Thoracic aorta (tissue), 2 donors: ENCODE results near the gene CCDC148. TPM values are rescaled to one million over a fixed set of nuclear protein-coding genes. Genes with fewer than 3 reads are reported as not detected.

ENCODE experiments used
- ATAC-seq: fragments of 150-250 bp; one replicate; pipeline ENCODE4 v1.8.0; 2017; ENCODE audit warnings: low read depth; ENCODE audit not compliant: insufficient number of reproducible peaks, low FRiP score
- DNase-seq: peaks from one replicate; pipeline ENCODE4 v3.0.0-alpha.2; 2020; ENCODE audit warnings: low spot score
- H3K27ac ChIP-seq, 2 donors: fragments of 200-600 bp; sonication (generic); 1 replicate in 1 of 2; 2 replicates in 1 of 2; pipeline ENCODE4 v1.5.1; 2016; ENCODE audit warnings: mild to moderate bottlenecking in 2 of 2, moderate library complexity in 2 of 2
- H3K27me3 ChIP-seq: fragments of 200-600 bp; sonication (generic); replicated peaks from 2 replicates; pipeline ENCODE4 v1.6.0; 2016; ENCODE audit warnings: mild to moderate bottlenecking; ENCODE audit not compliant: insufficient read depth
- H3K36me3 ChIP-seq: fragments of 200-600 bp; sonication (generic); one replicate; pipeline ENCODE4 v1.5.1; 2016
- H3K4me1 ChIP-seq, 2 donors: fragments of 200-600 bp; sonication (generic); 1 replicate in 1 of 2; 2 replicates in 1 of 2; pipeline versions ENCODE4 v1.5.1 to v1.6.0; 2016; ENCODE audit warnings: low read depth in 2 of 2, mild to moderate bottlenecking in 1 of 2; ENCODE audit not compliant: control insufficient read depth in 1 of 2
- H3K4me3 ChIP-seq: fragments of 200-600 bp; sonication (generic); 2 replicates; pipeline ENCODE4 v1.5.1; 2016; ENCODE audit warnings: mild to moderate bottlenecking
- H3K9me3 ChIP-seq: fragments of 200-600 bp; sonication (generic); 2 replicates; pipeline ENCODE4 v1.5.1; 2016
- total RNA-seq, 2 donors: library from RNA; depleted of rRNA; stranded (reverse); fragments of >200 nt; gene quantifications; one replicate each; pipeline versions ENCODE4 v1.1.0 to v1.2.3, GENCODE V29; 2016
- TF ChIP-seq, protein P1 (sequence below): fragments of 200-600 bp; sonication (generic); IDR thresholded peaks from one replicate; pipeline ENCODE4 v1.5.1; 2019; ENCODE audit warnings: antibody characterized with exemption

The CCDC148 gene
- total RNA-seq, 2 donors from 2014 or later: 0.71 TPM; not detected in 1

GRCh38 chr2:158460632-158461297 lies 4.2 kb upstream of the CCDC148 start:
- DNase-seq (no peak), ATAC-seq (no peak)
- Histone ChIP-seq H3K4me3 (no peak overlapping the region), H3K36me3 (no peaks in the 10 kb centered on the region), H3K27ac (no peak overlapping the region), H3K9me3 (no peaks in the 10 kb centered on the region), H3K4me1 (peaks cover 0 to 19% of the 10 kb centered on the region in 2 donors), H3K27me3 (no peaks in the 10 kb centered on the region)
- TF ChIP-seq, protein P1, sequence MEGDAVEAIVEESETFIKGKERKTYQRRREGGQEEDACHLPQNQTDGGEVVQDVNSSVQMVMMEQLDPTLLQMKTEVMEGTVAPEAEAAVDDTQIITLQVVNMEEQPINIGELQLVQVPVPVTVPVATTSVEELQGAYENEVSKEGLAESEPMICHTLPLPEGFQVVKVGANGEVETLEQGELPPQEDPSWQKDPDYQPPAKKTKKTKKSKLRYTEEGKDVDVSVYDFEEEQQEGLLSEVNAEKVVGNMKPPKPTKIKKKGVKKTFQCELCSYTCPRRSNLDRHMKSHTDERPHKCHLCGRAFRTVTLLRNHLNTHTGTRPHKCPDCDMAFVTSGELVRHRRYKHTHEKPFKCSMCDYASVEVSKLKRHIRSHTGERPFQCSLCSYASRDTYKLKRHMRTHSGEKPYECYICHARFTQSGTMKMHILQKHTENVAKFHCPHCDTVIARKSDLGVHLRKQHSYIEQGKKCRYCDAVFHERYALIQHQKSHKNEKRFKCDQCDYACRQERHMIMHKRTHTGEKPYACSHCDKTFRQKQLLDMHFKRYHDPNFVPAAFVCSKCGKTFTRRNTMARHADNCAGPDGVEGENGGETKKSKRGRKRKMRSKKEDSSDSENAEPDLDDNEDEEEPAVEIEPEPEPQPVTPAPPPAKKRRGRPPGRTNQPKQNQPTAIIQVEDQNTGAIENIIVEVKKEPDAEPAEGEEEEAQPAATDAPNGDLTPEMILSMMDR: no peak

- H3K4me3 ChIP-seq: peak overlapping the region; percentile 93
- no peaks in the 10 kb centered on the region for H3K36me3 ChIP-seq
- ATAC-seq: no peak
- H3K4me1 ChIP-seq: peaks cover 0 to 20% of the 10 kb centered on the region in 2 donors
- DNase-seq: no peak
- TF ChIP-seq, protein P1: no peak
- H3K27ac ChIP-seq: no peak overlapping the region
- no peaks in the 10 kb centered on the region for H3K27me3 ChIP-seq
- H3K9me3 ChIP-seq: no peaks in the 10 kb centered on the region
Measured at GRCh38 chr2:158459161-158460003, 2.8 kb upstream of the CCDC148 start.

DNA sequence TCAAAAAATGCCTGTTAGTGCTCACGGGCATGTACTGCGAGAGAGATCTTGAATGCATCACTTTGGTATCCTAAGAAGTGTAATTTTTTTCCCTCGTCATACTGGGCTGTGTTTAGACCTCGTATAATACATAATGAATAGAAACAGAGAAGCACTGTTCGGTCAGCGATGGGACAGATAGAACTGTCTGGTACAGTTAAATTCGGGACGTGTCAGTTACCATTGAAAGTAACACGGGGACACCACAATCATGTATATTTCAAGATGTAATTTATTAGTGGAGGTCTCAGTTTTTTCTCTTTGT lies 2.0 kb upstream of the CCDC148 start:
- ATAC-seq: no peak
- Histone ChIP-seq H3K27me3 (no peaks in the 10 kb centered on the region), H3K27ac (peak overlapping the region in 1 of 2 donors; percentile 82), H3K36me3 (no peaks in the 10 kb centered on the region), H3K9me3 (no peaks in the 10 kb centered on the region), H3K4me3 (peak overlapping the region; percentile 93), H3K4me1 (peaks cover 0 to 20% of the 10 kb centered on the region in 2 donors)
- TF ChIP-seq, protein P1: no peak
- DNase-seq: no peak

DNA sequence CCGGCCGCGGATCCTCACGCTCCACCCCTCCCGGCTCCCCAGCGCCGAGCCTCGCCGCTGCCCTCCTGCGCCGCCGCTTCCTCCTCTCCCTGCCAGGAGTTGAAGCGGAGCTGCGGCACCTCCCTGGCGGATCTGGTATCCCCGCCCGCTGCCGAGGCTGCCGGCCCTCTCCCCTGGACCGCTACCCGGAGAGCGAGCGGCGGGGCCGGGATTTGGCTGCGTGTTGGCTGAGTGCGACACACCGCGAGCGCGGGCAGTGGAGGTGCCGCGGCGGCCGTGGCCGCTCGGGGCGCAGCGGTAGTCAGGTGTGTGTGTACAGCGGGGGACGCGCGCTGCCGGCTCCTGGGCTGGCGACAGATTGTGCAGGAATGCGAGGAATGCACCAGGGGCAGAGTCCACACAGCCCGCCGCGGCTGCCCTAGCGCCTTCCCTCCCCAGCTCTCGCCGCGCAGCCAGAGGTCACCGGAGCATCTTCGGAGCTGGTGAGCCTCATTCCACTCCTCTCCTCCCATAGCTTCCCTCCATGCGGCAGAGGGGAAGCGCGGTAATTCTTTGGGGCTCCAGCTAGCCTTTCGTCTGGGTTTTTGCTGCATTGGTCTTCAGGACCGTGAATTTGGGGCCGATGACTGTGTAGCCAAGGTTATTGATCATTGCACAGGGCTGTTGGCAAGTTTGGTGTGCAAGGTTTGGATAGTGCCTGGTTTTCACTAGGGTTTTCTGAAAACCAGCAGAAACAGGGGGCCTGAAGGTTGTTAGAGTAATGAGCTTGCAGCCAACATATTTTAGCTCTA lies 1.5 kb upstream of the CCDC148 start:
- peaks cover 0 to 20% of the 10 kb centered on the region in 2 donors for H3K4me1 ChIP-seq
- H3K9me3 ChIP-seq: no peaks in the 10 kb centered on the region
- H3K27ac ChIP-seq: peak overlapping the region; percentile 82 to 84
- ATAC-seq (peak; percentile 35), DNase-seq (peak; percentile 13)
- no peaks in the 10 kb centered on the region for H3K27me3 ChIP-seq
- no peaks in the 10 kb centered on the region for H3K36me3 ChIP-seq
- TF ChIP-seq, protein P1: peak; percentile 54
- peak overlapping the region; percentile 93 for H3K4me3 ChIP-seq
